ENCODE data around the gene ZC3H12C.

ZC3H12C gene

DNA sequence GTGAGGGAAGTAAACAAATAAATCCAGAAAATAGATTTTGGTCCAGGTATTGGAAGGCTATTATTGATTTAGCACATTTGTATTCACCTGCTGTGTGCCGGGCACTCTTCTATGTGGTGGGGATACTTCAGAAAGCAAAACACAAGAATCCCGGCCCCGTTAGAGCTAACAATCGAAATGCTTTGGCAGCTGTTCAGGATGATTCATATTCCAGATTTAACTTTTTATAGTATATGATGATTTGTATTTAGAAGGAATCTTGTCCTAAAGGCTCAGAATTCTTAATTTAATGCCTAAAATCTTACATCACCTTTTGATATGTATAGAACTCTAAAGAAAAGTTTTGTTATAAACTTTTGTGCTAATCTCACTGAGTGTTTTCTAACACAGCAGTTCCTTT lies 28.0 kb downstream of the ZC3H12C start:
- no peak overlapping the region for H3K4me3 ChIP-seq (ENCODE audit: severe bottlenecking)
- DNase-seq (ENCODE audit: low spot score) = no peak
- H3K9me3 ChIP-seq (ENCODE audit: severe bottlenecking) = no peaks in the 10 kb centered on the region
- peaks cover 2% of the 10 kb centered on the region; the same call in 1 of the 2 replicates for H3K36me3 ChIP-seq (ENCODE audit: low read depth)
- TF ChIP-seq CTCF (IDR thresholded peaks at IDR 0.05; ENCODE audit: poor library complexity, severe bottlenecking) = no peak
- peaks cover 16% of the 10 kb centered on the region for H3K4me1 ChIP-seq (ENCODE audit: insufficient read depth, poor library complexity, severe bottlenecking)
- ATAC-seq (ENCODE audit: low read depth) = peak; percentile 78
- H3K27me3 ChIP-seq (ENCODE audit: insufficient read depth, poor library complexity, severe bottlenecking) = no peaks in the 10 kb centered on the region
- H3K27ac ChIP-seq (ENCODE audit: poor library complexity, severe bottlenecking) = no peak overlapping the region

DNA sequence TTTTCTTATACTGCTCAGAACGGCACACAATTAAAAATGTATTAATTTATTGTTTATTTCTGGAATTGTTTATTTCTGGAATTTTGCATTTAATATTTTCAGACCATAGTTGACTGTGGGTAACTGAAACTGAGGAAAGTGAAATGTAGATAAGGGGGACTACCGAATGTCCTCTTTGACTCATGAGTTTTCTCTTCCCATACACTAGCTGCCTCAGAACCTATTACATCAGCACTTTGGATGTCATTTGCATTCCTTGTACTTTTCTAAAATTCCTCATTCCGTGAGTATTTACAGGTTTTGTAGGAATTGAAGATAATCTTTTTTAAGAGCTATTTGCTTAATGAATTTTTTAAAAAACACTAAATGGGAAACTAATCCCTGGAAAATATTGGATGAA lies 29.8 kb downstream of the ZC3H12C start:
- Histone ChIP-seq H3K27me3 (ENCODE audit: insufficient read depth, poor library complexity, severe bottlenecking) (no peaks in the 10 kb centered on the region), H3K4me1 (ENCODE audit: insufficient read depth, poor library complexity, severe bottlenecking) (peaks cover 16% of the 10 kb centered on the region), H3K9me3 (ENCODE audit: severe bottlenecking) (no peaks in the 10 kb centered on the region), H3K4me3 (ENCODE audit: severe bottlenecking) (no peak overlapping the region), H3K27ac (ENCODE audit: poor library complexity, severe bottlenecking) (no peak overlapping the region), H3K36me3 (ENCODE audit: low read depth) (peaks cover 12% of the 10 kb centered on the region; the same call in 1 of the 2 replicates)
- no peak for DNase-seq (ENCODE audit: low spot score)
- ATAC-seq (ENCODE audit: low read depth) = no peak
- no peak for TF ChIP-seq CTCF (IDR thresholded peaks at IDR 0.05; ENCODE audit: poor library complexity, severe bottlenecking)

DNA sequence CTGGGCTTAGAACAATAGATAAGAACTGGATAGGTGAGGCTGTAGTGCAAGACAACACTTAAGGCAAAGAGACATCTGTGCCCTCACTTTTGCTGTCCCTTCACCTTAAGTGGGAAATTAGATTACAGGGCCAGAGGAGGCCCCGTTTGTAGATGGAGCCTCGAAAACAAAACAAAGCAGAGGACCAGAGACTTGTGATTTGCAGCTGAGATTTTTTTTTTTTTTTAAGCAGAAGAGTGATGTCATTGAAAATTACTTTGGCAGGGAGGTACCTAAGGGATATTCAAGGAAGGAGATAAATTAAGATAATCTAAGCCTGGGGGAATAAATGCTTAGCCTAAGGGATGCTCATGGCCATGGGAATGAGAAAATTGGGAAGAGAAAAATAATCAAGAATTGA lies 31.4 kb downstream of the ZC3H12C start:
- DNase-seq (ENCODE audit: low spot score) (no peak), ATAC-seq (ENCODE audit: low read depth) (no peak)
- Histone ChIP-seq H3K36me3 (ENCODE audit: low read depth) (peaks cover 12% of the 10 kb centered on the region; the same call in 1 of the 2 replicates), H3K9me3 (ENCODE audit: severe bottlenecking) (no peaks in the 10 kb centered on the region), H3K27me3 (ENCODE audit: insufficient read depth, poor library complexity, severe bottlenecking) (no peaks in the 10 kb centered on the region), H3K27ac (ENCODE audit: poor library complexity, severe bottlenecking) (no peak overlapping the region), H3K4me1 (ENCODE audit: insufficient read depth, poor library complexity, severe bottlenecking) (peaks cover 16% of the 10 kb centered on the region), H3K4me3 (ENCODE audit: severe bottlenecking) (no peak overlapping the region)
- no peak for TF ChIP-seq CTCF (IDR thresholded peaks at IDR 0.05; ENCODE audit: poor library complexity, severe bottlenecking)

DNA sequence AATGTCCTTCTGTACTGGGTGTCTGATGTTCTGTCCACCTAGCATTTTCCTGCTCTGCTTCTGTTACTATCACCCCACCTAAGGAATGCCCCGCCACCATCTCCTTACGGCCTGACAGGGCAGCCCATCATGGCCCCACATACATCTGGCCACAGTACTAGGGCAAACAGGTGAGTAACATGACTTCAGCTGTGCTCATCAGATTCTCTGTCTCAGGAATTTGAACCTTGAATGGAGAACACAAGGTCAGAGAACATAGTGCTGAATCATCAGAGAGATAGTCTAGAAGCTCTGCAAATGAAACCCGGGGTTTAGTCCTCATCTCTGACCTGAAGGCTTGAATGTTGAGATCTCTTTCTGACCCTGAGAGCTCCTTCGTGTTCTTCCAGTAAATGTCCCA lies 32.4 kb downstream of the ZC3H12C start:
- Histone ChIP-seq H3K27ac (ENCODE audit: poor library complexity, severe bottlenecking) (no peak overlapping the region), H3K27me3 (ENCODE audit: insufficient read depth, poor library complexity, severe bottlenecking) (no peaks in the 10 kb centered on the region), H3K9me3 (ENCODE audit: severe bottlenecking) (no peaks in the 10 kb centered on the region), H3K4me1 (ENCODE audit: insufficient read depth, poor library complexity, severe bottlenecking) (peaks cover 23% of the 10 kb centered on the region), H3K36me3 (ENCODE audit: low read depth) (peaks cover 12% of the 10 kb centered on the region; the same call in 1 of the 2 replicates), H3K4me3 (ENCODE audit: severe bottlenecking) (no peak overlapping the region)
- ATAC-seq (ENCODE audit: low read depth) = peak; percentile 57; the same call in 2 of the 3 replicates
- TF ChIP-seq CTCF (IDR thresholded peaks at IDR 0.05; ENCODE audit: poor library complexity, severe bottlenecking) = no peak
- no peak for DNase-seq (ENCODE audit: low spot score)

DNA sequence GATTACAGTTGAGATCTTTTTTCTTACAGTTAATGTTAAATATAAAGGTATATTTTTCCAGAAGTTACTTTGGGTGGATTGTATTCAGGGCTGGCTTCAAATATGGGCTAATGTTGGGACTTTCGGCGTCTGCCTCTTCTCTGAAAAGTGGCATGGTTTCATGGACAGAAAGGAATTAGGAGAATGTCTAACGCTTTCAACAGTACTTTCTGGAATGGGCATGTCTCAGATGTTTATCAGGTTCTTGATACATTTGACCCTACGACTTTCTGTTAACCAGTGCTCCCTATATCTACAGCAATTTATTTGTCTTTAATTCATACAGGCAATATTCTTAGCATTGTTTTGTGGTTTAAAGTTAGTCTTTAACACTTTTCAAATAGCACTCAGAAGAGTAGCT lies 33.7 kb downstream of the ZC3H12C start:
- H3K27me3 ChIP-seq (ENCODE audit: insufficient read depth, poor library complexity, severe bottlenecking) = no peaks in the 10 kb centered on the region
- no peak for TF ChIP-seq CTCF (IDR thresholded peaks at IDR 0.05; ENCODE audit: poor library complexity, severe bottlenecking)
- no peak overlapping the region for H3K4me3 ChIP-seq (ENCODE audit: severe bottlenecking)
- ATAC-seq (ENCODE audit: low read depth) (no peak), DNase-seq (ENCODE audit: low spot score) (no peak)
- no peak overlapping the region for H3K27ac ChIP-seq (ENCODE audit: poor library complexity, severe bottlenecking)
- peaks cover 25% of the 10 kb centered on the region for H3K4me1 ChIP-seq (ENCODE audit: insufficient read depth, poor library complexity, severe bottlenecking)
- peaks cover 12% of the 10 kb centered on the region; the same call in 1 of the 2 replicates for H3K36me3 ChIP-seq (ENCODE audit: low read depth)
- peaks cover 4% of the 10 kb centered on the region for H3K9me3 ChIP-seq (ENCODE audit: severe bottlenecking)

All from RWPE2 (cell line).